Astrocyte (in vitro differentiated cells and primary cell): ENCODE data around the gene TUBA3E.
"Not testable (repeated sequence)": the region's sequence is repeated elsewhere in the genome, so short reads cannot be mapped to it uniquely, and the experiment has no call there.

Source experiments
- CTCF ChIP-seq: IDR thresholded peaks from 2 replicates; pipeline ENCODE4 v1.5.1; 2011; ENCODE audit warnings: low read depth, mild to moderate bottlenecking, inconsistent platforms, low read length, moderate library complexity; ENCODE audit not compliant: insufficient read depth
- EZH2 ChIP-seq: IDR thresholded peaks from 2 replicates; pipeline ENCODE4 v1.6.1; 2012; ENCODE audit warnings: mild to moderate bottlenecking, low read length, inconsistent platforms; ENCODE audit not compliant: insufficient read depth

- TF ChIP-seq CTCF, EZH2: not testable (repeated sequence)
Observed at GRCh38 chr2:130187859-130188792, 10.1 kb downstream of the TUBA3E start.
